Stimulated activated CD8-positive, alpha-beta memory T cell treated with anti-CD3 and anti-CD28 coated beads, Interleukin-7, amount 100 ng/mL, for 48 hours (primary cell): Measurements from ENCODE around the gene VPS45.

Experiments used
- DNase-seq, 2 donors: peaks; one replicate each; pipeline ENCODE4 v3.0.0-alpha.2; 2020; ENCODE audit warnings: low read depth in 1 of 2; ENCODE audit errors: extremely low read depth in 1 of 2

VPS45 gene

GRCh38 chr1:150069923-150070322 lies 2.3 kb downstream of the VPS45 start:
- no peak for DNase-seq

- DNase-seq: no peak
Measured at GRCh38 chr1:150072959-150073358, 5.4 kb downstream of the VPS45 start.

- no peak for DNase-seq
Measured at GRCh38 chr1:150073516-150073915, 5.9 kb downstream of the VPS45 start.

- no peak for DNase-seq
Measured at GRCh38 chr1:150076066-150076465, 8.5 kb downstream of the VPS45 start.

GRCh38 chr1:150076985-150077384 lies 9.4 kb downstream of the VPS45 start:
- no peak for DNase-seq

- no peak for DNase-seq
Measured at GRCh38 chr1:150080784-150081183, 13.2 kb downstream of the VPS45 start.

GRCh38 chr1:150082494-150082893 lies 14.9 kb downstream of the VPS45 start:
- DNase-seq: no peak

- DNase-seq: no peak
Measured at GRCh38 chr1:150083907-150084306, 16.3 kb downstream of the VPS45 start.

GRCh38 chr1:150085406-150085805 lies 17.8 kb downstream of the VPS45 start:
- no peak for DNase-seq

GRCh38 chr1:150087415-150087814 lies 19.8 kb downstream of the VPS45 start:
- DNase-seq: no peak

- no peak for DNase-seq
Measured at GRCh38 chr1:150089846-150090520, 22.4 kb downstream of the VPS45 start.

- DNase-seq: no peak
Measured at GRCh38 chr1:150092180-150092791, 24.7 kb downstream of the VPS45 start.

GRCh38 chr1:150093805-150094204 lies 26.2 kb downstream of the VPS45 start:
- no peak for DNase-seq

- DNase-seq: no peak
Measured at GRCh38 chr1:150094734-150095265, 27.2 kb downstream of the VPS45 start.

- no peak for DNase-seq
Measured at GRCh38 chr1:150102986-150103385, 35.4 kb downstream of the VPS45 start.

GRCh38 chr1:150106341-150106740 lies 38.8 kb downstream of the VPS45 start:
- DNase-seq: no peak

- DNase-seq: no peak
Measured at GRCh38 chr1:150109586-150109985, 42.0 kb downstream of the VPS45 start.

GRCh38 chr1:150110116-150110515 lies 42.5 kb downstream of the VPS45 start:
- no peak for DNase-seq

GRCh38 chr1:150111670-150112069 lies 44.1 kb downstream of the VPS45 start:
- no peak for DNase-seq

GRCh38 chr1:150115121-150115520 lies 47.5 kb downstream of the VPS45 start:
- DNase-seq: no peak

- no peak for DNase-seq
Measured at GRCh38 chr1:150118716-150119115, 51.1 kb downstream of the VPS45 start.

- DNase-seq: no peak
Measured at GRCh38 chr1:150121236-150121862, 53.8 kb downstream of the VPS45 start.
